GM21619 (cell line): Measurements from ENCODE around the gene TAOK1.
A peak's percentile ranks its signal among the peaks of the same experiment; 100 is the strongest.
"Not testable (repeated sequence)": the region's sequence is repeated elsewhere in the genome, so short reads cannot be mapped to it uniquely, and the experiment has no call there.

Experiments used
- ATAC-seq: cut with Tn5 transposase; IDR thresholded peaks from one replicate; pipeline ENCODE4 v1.9.1; 2021; ENCODE audit not compliant: unreplicated experiment

The TAOK1 gene

GRCh38 chr17:29533976-29534375 is 143.8 kb downstream of the TAOK1 start:
- no peak for ATAC-seq

- ATAC-seq: no peak
These were observed 153.9 kb downstream of the TAOK1 start for GRCh38 chr17:29544066-29544465.

DNA sequence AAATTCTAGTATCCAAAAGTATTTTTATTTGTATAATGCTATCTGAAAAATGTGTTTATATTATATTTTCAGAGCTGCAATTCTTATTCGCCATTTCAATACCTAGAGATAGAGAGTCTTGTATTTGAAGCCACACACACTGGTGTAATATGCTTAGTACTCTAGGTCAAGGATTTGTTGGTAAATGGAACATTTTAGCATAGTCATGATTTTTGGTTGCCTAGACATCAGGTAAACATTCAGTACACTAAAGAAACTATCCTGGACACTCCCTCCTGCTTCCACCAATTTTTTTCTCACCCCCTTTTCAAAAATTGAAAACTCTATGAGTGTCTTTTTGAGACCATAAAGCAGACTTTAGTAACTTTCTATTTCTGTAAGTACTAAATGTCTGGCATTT is 155.9 kb downstream of the TAOK1 start:
- ATAC-seq: no peak

DNA sequence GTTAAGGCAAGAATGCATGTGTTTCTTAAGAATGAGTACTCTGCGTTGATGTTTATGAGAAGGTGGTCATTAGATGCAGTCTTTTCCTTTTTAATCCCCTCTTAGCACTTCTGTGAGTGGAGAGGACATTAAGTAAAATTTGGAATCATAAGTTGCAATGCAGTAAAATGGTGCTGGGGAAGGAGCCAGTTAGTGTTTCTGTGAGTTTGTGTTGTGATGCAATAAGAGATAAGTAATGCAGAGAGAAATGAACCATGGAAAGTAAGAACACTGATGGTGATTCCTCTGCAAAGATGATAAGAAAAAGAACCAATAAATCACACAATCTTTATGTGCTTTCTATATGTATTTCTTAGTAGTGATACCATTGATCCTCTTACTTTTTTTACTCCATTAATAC is 156.7 kb downstream of the TAOK1 start:
- no peak for ATAC-seq

DNA sequence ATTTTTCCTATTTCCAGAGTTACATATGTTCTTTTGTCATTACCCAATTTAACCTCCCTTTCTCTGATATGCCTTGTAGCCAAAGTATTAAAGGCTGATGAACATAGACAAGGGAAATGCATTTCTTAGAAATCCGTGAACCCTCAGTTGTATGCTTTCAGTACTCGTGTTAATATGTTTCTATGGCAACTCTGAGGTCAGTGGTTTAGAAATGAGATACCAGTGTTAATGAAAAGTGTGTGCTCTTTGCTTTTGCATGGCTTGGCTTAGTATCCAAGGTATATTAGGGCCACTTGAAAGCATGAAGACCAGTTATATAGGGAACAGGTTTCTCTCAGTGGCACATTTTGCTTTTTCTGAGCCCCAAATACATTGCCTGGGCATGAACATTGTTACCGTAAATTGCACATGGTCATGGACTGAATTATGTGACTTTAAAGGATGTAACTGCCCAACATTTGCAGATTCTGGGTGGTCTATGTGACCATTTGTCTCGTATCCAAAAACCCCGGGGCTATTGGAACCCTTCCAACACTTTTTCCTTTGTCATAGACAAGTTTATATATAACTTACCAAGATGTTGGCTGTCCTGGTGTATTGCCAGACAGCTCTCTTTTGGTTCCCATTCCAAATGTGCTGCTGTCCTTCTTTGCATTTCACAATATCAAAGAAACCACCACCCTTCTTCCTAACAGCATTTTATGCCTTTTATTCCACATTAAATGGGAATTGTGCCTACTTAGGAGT is 159.2 kb downstream of the TAOK1 start:
- ATAC-seq: no peak

- no peak for ATAC-seq
These were observed 165.7 kb downstream of the TAOK1 start for GRCh38 chr17:29555840-29556239.

DNA sequence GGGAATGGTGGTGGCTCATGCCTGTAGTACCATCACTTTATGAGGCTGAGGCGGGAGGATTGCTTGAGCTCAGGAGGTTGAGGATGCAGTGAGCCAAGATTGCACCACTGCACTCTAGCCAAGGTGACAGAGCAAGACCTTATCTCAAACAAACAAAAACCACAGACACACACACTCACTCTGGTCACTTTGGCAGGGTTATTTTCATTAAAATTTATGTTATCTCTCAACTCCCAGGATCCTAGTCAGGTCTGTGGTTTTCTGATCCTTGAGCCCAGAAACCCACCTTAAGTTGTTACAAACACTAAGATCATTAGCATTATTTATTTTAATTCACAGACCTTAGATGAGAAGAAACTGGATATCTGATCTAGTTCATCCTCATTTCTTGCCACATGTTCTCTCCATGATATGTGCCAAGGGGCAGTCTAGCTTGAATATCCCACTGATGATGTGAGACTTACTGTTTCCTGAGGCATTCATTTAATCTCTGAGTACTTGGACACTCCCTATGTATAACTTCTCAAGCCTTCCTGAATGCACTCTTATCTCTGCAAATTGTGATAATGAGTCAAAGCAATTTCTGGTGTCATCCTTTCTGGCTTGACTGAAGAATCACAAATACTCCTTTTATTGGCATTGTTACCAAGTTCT is 167.0 kb downstream of the TAOK1 start:
- no peak for ATAC-seq

DNA sequence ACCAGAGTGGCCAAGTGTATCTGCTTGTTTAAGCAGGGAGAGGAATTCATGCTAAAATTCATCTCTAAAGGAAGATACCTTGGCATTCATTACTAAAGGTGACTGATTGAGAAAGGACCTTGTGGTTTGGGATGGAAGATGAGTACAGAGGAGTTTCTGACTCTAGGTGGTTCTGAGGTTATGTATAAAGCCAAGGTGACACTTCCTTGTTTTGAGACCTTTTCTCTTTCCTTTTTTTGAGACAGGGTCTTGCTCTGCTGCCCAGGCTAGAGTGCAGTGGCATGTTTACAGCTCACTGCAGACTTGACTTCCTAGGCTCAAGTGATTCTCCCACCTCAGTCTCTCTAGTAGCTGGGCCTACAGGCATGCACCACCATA is 167.6 kb downstream of the TAOK1 start:
- ATAC-seq: no peak

GRCh38 chr17:29558139-29558538 is 168.0 kb downstream of the TAOK1 start:
- not testable (repeated sequence) for ATAC-seq

DNA sequence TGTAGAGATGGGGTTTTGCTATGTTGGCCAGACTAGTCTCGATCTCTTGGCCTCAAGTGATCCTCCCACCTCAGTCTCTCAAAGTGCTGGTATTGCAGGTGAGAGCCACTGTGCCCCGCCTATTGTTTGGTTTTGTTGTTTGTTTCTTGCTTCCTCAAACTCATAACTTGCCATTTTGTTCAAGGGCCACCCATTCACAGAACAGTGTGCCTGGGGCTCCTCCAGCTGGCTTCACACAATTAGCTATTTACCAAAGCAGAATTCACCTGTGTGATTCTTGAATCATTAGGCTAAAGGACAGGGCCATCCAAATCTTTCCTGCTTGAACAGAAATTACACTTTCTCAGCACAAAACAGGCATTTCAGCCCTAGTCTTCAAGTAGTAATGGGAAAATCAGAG is 169.5 kb downstream of the TAOK1 start:
- ATAC-seq: no peak

- ATAC-seq: no peak
These were observed 170.2 kb downstream of the TAOK1 start for GRCh38 chr17:29560316-29560715.

GRCh38 chr17:29561554-29562517 is 171.7 kb downstream of the TAOK1 start:
- no peak for ATAC-seq

DNA sequence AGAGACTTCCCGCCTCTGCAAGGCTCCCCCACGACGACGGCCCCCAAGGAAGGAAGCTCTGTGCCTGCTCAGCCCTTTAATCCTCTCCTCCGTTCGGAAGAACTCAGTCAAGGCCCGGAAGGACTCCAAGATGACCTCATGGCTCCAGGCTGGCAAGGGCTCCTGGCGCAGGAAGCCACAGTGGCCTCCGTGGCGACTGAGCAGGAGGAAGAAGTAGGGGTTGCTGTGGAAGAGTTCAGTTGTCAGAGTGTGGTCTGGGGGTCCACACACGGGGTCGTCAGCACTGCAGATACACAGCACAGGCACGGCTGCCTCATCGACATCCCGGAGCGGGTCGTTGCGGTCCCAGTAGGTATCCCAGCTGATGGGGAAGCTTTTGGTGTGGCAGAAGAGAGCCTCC is 172.5 kb downstream of the TAOK1 start:
- no peak for ATAC-seq

- no peak for ATAC-seq
These were observed 173.7 kb downstream of the TAOK1 start for GRCh38 chr17:29563816-29564215.

DNA sequence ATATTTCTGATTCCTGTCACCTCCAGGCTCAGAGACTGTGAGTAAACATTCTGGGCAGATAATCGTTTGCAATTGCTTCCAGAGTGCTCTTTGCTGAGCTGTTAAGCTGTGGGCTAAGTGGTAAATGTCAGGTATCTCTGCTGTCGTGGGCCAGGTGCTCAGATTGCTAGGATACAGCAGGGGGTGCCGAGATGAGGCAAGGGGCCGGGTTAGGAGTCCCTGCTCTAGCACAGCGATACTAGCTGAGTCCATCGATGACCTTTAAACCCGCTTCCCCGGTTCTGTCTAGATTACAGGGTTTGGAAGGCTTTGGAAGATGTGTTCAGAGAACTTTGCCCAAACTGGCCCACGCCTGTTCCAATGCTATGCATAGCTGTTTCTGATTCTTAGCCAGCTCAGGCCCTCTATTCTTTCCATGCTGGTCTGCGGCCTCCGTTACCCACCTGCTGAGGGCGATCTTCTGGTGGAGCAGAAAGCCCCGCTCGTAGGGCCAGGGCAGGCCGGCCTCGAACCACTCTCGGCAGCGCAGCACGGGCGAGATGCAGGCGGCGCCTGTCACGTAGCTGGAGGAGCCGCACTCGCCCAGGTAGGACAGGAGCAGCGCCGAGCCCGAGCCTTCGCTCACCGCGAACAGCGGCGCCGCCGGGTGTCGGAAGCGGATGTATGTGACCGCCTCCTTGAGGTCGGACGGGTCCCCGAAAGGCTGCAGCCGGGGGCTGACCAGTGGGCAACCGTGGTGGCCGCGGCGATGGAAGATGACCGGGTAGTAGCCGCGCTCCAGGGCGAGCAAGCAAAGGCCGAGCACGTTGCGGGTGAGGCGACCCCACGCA is 175.7 kb downstream of the TAOK1 start:
- no peak for ATAC-seq

- ATAC-seq: peak; percentile 28
These were observed 176.5 kb downstream of the TAOK1 start, which contains the start of gene ABHD15 for GRCh38 chr17:29566473-29567303. TSS of gene ABHD15 (minus strand) at chr17:29567037. CDS start at chr17:29566966, 71 bp downstream.

GRCh38 chr17:29567304-29567553 is 177.1 kb downstream of the TAOK1 start:
- peak; percentile 5 for ATAC-seq

- peak; percentile 36 for ATAC-seq
These were observed 177.6 kb downstream of the TAOK1 start for GRCh38 chr17:29567554-29568330.
